Measurements from ENCODE around the gene PCMTD2. TPM values are rescaled to one million over a fixed set of nuclear protein-coding genes. Genes with fewer than 3 reads are reported as not detected.

Gene PCMTD2
- total RNA-seq, 1 experiment from 2014 or later: 50.9 TPM

GRCh38 chr20:64239449-64240242, 15.9 kb upstream of the PCMTD2 start:
- H3K4me3 Mint-ChIP-seq: no peak overlapping the region
- CTCF ChIA-PET: interaction anchor here (1.5 kb wide), 1 partner anchor 17 kb away, joined by 5 read pairs; no protein-coding TSS in a partner anchor
- POLR2A ChIA-PET: no interaction called here
- no peak overlapping the region for H3K27ac Mint-ChIP-seq
- peaks cover 4% of the 10 kb centered on the region; the same call in 1 of the 2 replicates for H3K4me1 Mint-ChIP-seq
- peaks cover 2% of the 10 kb centered on the region; the same call in 1 of the 2 replicates for H3K36me3 Mint-ChIP-seq
- H3K9me3 Mint-ChIP-seq: peaks cover 5% of the 10 kb centered on the region
- ATAC-seq (no peak), DNase-seq (ENCODE audit: low spot score) (no peak)
- peaks cover 6% of the 10 kb centered on the region; the same call in 1 of the 2 replicates for H3K27me3 Mint-ChIP-seq (ENCODE audit: low read depth)
- no peak for TF ChIP-seq ATF6 (CRISPR knock-in tag; IDR thresholded peaks at IDR 0.05)

- no peak for ATAC-seq
- H3K4me3 Mint-ChIP-seq: no peak overlapping the region
- peaks cover 4% of the 10 kb centered on the region; the same call in 1 of the 2 replicates for H3K4me1 Mint-ChIP-seq
- TF ChIP-seq NR1H2 (CRISPR knock-in tag; IDR thresholded peaks at IDR 0.05) (no peak), ZNF532 (CRISPR knock-in tag; IDR thresholded peaks at IDR 0.05; ENCODE audit: borderline replicate concordance) (no peak), ZNF121 (CRISPR knock-in tag; IDR thresholded peaks at IDR 0.05) (no peak), ELF4 (CRISPR knock-in tag; IDR thresholded peaks at IDR 0.05; ENCODE audit: low read depth) (no peak), JUN (CRISPR knock-in tag; IDR thresholded peaks at IDR 0.05) (no peak)
- no peak overlapping the region for H3K27ac Mint-ChIP-seq
- CTCF ChIA-PET: interaction anchor here (0.5 to 1.5 kb wide), 3 partner anchors 17 to 1841 kb away, joined by 3 to 5 read pairs (median 4); no protein-coding TSS in a partner anchor
- H3K36me3 Mint-ChIP-seq: peaks cover 2% of the 10 kb centered on the region; the same call in 1 of the 2 replicates
- no peak for DNase-seq (ENCODE audit: low spot score)
- peaks cover 6% of the 10 kb centered on the region; the same call in 1 of the 2 replicates for H3K27me3 Mint-ChIP-seq (ENCODE audit: low read depth)
- peaks cover 5% of the 10 kb centered on the region for H3K9me3 Mint-ChIP-seq
- POLR2A ChIA-PET: no interaction called here
Observed at GRCh38 chr20:64240243-64241015, 15.1 kb upstream of the PCMTD2 start.

GRCh38 chr20:64241061-64241460, 14.5 kb upstream of the PCMTD2 start:
- no peak overlapping the region for H3K4me3 Mint-ChIP-seq
- peaks cover 2% of the 10 kb centered on the region; the same call in 1 of the 2 replicates for H3K36me3 Mint-ChIP-seq
- DNase-seq (ENCODE audit: low spot score): no peak
- peaks cover 4% of the 10 kb centered on the region; the same call in 1 of the 2 replicates for H3K4me1 Mint-ChIP-seq
- CTCF ChIA-PET: interaction anchor here (1.3 kb wide), 1 partner anchor 17 kb away, joined by 4 read pairs; no protein-coding TSS in a partner anchor
- POLR2A ChIA-PET: no interaction called here
- H3K27ac Mint-ChIP-seq: no peak overlapping the region
- peaks cover 5% of the 10 kb centered on the region for H3K9me3 Mint-ChIP-seq
- TF ChIP-seq SMAD3 (CRISPR knock-in tag; IDR thresholded peaks at IDR 0.05; ENCODE audit: borderline replicate concordance): no peak
- ATAC-seq: no peak
- H3K27me3 Mint-ChIP-seq (ENCODE audit: low read depth): peaks cover 6% of the 10 kb centered on the region; the same call in 1 of the 2 replicates

GRCh38 chr20:64242003-64242796, 13.3 kb upstream of the PCMTD2 start:
- ATAC-seq (no peak), DNase-seq (ENCODE audit: low spot score) (no peak)
- Mint-ChIP-seq H3K4me3 (no peak overlapping the region), H3K36me3 (peaks cover 2% of the 10 kb centered on the region; the same call in 1 of the 2 replicates), H3K4me1 (peaks cover 4% of the 10 kb centered on the region; the same call in 1 of the 2 replicates), H3K27ac (no peak overlapping the region), H3K27me3 (ENCODE audit: low read depth) (peaks cover 6% of the 10 kb centered on the region; the same call in 1 of the 2 replicates), H3K9me3 (peaks cover 5% of the 10 kb centered on the region)
- POLR2A ChIA-PET: no interaction called here
- CTCF ChIA-PET: interaction anchor here (0.6 to 2.2 kb wide), 4 partner anchors 18 to 159 kb away, joined by 3 to 8 read pairs (median 4); no protein-coding TSS in a partner anchor
- no peak for TF ChIP-seq RELA (CRISPR knock-in tag; IDR thresholded peaks at IDR 0.05; ENCODE audit: borderline replicate concordance)
- TF ChIP-seq NR3C1 (CRISPR knock-in tag; conservative IDR thresholded peaks at IDR 0.05; ENCODE audit: low read depth): no peak
- no peak for TF ChIP-seq GTF2I (CRISPR knock-in tag; conservative IDR thresholded peaks at IDR 0.05)
- no peak for TF ChIP-seq FOXK1 (CRISPR knock-in tag; IDR thresholded peaks at IDR 0.05)
- TF ChIP-seq ATF1 (CRISPR knock-in tag; IDR thresholded peaks at IDR 0.05): no peak
- TF ChIP-seq ZNF416 (CRISPR knock-in tag; IDR thresholded peaks at IDR 0.05): no peak
- TF ChIP-seq FOXJ3 (CRISPR knock-in tag; IDR thresholded peaks at IDR 0.05; ENCODE audit: borderline replicate concordance): no peak
- TF ChIP-seq E2F1 (CRISPR knock-in tag; IDR thresholded peaks at IDR 0.05): no peak

Data from WTC11 (cell line).